Smooth muscle cell of the brain vasculature (primary cell): ENCODE measurements around the gene CCR7.
"Not testable (repeated sequence)": the region's sequence is repeated elsewhere in the genome, so short reads cannot be mapped to it uniquely, and the experiment has no call there.

Experiments
- DNase-seq: peaks from one replicate; pipeline ENCODE4 v3.0.0-alpha.2; 2012; ENCODE audit warnings: low read depth, low spot score

CCR7 gene

GRCh38 chr17:40597156-40597555, 31.9 kb upstream of the CCR7 start:
- DNase-seq: no peak

DNA sequence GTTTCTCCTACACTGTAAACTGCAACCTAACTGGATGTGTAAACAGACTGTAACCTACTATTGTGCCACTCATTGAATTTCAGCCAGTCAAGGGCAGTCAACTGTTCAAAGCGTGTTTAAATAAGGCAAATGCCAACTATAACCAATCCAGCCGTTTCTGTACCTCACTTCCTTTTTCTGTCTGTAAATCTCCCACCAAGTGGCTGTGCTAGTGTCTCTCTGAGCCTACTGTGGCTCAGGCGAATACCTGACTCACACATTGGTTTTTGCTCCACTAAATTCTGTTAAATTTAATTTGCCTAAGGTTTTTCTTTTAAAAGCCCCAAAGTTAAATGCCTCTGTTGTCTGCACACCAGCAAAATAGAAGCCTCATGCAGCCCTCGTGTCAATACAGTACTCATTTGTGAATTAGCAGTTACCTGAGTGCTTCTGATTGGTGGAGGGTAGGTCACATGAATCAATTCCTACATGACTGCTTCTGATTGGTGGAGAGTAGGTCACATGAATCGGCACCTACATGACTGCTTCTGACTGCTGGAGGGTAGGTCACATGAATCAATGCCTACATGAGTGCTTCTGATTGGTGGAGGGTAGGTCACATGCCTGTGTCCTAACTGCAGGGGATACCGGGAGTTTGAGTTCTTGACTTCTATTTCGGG, 31.1 kb upstream of the CCR7 start:
- no peak for DNase-seq

DNA sequence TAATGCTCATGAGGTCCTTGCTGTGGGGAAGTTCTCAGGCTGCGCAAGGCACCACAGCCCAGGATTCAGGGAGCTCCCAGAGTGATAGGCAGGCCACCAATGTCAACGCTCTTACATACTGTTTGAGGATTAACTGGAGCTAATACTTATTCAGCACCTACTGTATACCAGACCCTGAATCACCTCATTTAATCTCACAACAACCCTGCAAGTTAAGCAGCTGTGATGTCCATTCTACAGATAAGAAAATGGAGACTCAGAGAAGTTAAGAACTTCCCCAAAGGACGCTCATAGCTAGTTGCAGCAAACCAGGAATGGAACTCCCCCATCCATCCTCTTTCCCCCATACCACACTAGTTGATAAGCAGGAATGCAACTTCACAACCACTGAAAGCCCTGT, 25.5 kb upstream of the CCR7 start:
- DNase-seq: no peak

DNA sequence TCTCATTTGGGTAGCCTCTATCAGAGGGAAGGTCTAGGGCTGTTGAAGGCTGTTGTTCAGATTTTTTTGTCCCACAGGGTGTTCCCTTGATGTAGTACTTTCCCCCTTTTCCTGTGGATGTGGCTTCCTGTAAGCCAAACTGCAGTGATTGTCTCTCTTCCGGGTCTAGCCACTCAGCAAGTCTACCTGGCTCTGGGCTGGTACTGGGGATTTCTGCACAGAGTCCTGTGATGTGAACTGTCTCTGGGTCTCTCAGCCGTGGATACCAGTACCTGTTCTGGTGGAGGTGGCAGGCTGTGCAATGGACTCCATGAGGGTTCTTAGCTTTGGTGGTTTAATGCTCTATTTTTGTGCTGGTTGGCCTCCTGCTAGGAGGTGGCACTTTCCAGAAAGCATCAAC, 23.3 kb upstream of the CCR7 start:
- DNase-seq: no peak

GRCh38 chr17:40586264-40586663, 21.0 kb upstream of the CCR7 start:
- DNase-seq: not testable (repeated sequence)

DNA sequence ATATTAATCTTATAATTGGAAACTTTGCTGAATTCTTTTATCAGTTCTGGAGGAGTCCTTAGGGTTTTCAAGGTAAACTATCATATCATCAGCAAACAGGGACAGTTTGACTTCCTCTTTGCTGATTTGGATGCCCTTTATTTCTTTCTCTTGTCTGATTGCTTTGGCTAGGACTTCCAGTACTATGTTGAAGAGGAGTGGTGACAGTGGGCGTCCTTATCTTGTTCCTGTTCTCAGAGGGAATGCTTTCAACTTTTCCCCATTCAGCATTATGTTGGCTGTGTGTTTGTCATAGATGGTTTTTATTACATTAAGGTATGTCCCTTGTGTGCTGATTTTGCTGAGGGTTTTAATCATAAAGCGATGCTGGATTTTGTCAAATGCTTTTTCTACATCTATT, 19.7 kb upstream of the CCR7 start:
- DNase-seq: not testable (repeated sequence)

DNA sequence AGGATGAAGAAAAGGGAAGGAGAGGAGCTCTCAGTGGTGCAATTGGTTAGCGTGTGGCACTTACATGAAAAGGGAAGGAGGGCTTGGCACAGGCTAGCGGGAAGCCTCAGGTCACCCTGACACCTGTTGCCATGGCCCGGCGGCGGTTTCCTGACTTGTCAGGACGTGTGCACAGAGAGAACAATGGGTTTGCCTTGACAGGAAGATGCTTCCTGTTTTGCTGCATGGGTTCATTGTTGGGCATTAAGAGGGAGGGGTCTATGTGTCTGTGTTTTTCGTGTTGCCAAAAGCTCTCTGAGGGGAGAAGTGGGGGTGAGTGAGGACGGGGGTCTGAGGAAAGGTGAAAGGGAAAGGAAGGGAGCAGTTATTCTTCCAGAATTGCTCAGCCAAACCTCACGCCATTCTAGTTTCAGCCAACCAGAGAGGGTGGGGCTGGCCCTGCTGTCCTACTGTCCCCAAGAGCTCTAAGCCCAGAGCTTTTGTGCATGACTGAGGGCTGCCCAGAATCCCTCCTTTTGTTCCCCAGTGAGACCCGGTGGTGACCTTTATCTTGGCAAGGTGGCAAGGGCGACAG, 17.1 kb upstream of the CCR7 start:
- no peak for DNase-seq

DNA sequence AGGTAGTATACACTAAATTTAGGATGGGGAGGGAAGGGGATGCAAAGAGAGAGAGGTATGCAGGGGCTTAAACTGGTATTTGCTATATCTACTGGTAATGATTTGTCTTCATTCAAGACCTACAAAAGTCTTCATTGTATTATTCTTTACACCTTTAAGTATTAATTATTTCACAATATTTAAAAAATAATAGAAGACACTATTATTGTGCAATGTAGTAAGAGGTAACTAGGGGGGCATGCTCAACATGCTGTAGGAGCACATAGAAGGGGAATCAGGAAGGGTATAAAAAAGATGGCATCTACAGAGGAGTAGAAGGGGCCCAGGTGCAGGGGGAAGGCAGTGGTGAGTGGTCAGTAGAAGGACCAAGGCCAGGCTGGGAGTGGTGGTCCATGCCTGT, 14.9 kb upstream of the CCR7 start:
- no peak for DNase-seq

DNA sequence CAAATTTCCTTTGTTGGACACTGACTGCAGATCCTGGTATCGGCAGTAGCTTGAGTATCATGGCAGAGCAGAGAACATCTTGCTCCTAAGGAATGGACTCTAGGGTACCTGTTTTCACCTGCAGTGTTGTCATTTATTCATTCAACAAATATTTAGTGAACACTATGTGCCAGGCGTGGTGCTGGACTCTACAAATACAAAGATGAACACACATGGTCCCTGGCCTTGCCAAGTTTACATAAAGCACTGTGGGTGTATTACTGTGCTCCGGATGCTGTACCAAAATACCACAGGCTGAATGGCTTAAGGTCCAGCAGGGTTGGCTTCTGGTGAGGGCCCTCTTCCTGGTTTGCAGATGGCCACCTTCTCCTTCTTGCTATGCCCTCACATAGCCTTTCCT, 14.2 kb upstream of the CCR7 start:
- DNase-seq: no peak

- DNase-seq: no peak
Measured at GRCh38 chr17:40577611-40578065, 12.4 kb upstream of the CCR7 start.

GRCh38 chr17:40576113-40576740, 11.0 kb upstream of the CCR7 start:
- DNase-seq: no peak

GRCh38 chr17:40574292-40574691, 9.0 kb upstream of the CCR7 start:
- no peak for DNase-seq

DNA sequence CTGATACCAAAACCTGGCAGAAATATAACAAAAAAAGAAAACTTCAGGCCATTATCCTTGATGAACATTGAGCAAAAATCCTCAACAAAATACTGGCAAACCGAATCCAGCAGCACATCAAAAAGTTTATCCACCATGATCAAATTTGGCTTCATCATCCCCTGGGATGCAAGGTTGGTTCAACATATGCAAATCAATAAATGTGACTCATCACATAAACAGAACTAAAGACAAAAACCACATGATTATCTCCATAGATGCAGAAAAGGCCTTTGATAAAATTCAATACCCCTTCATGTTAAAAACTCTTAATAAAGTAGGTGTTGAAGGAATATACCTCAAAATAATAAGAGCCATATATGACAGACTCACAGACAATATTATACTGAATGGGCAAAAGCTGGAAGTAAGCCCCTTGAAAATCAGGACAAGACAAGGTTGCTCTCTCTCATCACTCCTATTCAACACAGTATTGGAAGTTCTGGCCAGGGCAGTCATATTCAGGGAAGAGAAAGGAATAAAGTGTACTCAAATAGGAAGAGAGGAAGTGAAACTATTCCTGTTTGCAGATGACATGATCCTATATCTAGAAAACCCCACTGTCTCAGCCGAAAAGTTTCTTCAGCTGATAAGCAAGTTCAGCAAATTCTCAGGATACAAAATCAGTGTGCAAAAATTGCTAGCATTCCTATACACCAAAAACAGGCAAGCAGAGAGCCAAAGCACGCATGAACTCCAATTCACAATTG, 7.1 kb upstream of the CCR7 start:
- not testable (repeated sequence) for DNase-seq

GRCh38 chr17:40568074-40568836, 3.0 kb upstream of the CCR7 start:
- DNase-seq: no peak

GRCh38 chr17:40567377-40567776, 2.1 kb upstream of the CCR7 start:
- DNase-seq: no peak

DNA sequence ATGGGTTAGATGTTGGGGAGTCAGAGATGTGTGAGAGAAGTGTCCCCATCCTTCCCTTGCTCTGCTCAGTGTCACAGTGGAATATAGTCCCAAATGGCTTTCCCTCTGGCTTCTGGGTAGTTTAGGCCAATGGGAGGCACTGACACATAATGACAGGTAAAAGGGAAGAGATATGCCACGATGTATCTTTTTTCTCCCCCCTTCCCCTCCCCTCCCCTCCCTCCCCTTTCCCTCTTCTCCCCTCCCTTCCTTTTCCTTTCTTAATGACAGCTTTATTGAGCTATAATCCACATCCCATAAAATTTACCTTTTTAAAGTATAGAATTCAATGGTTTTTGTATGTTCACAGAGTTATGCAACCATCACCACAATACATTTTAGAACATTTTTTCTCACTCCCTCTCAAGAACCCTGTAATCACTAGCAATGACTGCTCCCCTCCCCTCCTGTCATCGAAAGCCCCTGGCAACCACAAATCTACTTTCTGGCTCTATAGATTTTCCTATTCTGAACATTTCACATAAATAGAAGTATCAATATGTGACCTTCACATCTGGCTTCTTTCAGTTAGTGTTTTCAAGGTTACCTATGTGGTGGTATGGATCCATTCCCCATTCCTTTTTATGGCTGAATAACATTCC, 617 bp upstream of the CCR7 start:
- DNase-seq: no peak

- no peak for DNase-seq
Measured at GRCh38 chr17:40564195-40564882, 933 bp downstream of the CCR7 start.

GRCh38 chr17:40563220-40564052, 1.8 kb downstream of the CCR7 start:
- DNase-seq: no peak

DNA sequence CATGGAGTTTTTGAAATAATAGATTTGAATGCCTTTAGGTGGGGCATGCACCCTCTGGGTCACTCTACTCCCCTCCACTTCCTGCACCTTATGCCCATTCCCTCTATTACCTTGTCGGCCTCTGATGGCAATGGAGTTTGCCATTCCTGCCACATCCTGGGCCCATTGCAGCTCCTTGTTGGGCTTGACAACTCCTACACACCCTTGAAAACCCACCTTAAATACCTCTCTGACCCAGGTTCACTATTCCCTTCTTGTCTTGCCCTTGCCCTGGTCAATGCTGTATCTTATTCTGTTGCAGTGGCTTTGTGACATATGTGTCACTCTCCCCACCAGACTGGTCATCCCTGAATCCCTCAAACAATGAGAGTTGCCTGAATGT, 2.4 kb downstream of the CCR7 start:
- DNase-seq: no peak
